Measurements from ENCODE around the gene TMEM98. TPM values are rescaled to one million over a fixed set of nuclear protein-coding genes. Genes with fewer than 3 reads are reported as not detected.

The TMEM98 gene
- total and polyA plus RNA-seq, 9 of the 15 experiments (the other 6 are each of a cell fraction or from before 2014, with no cell fraction given): 33.5 to 164 (median 84.7) TPM

- H3K4me1 ChIP-seq (replicated peaks in 1 of 2; ENCODE audit: control insufficient read depth in 2 of 2, insufficient read depth in 2 of 2, low read length in 2 of 2): peaks cover 3 to 12% of the 10 kb centered on the region in 2 experiments; a peak in 3 of 5 replicates
- no peaks in the 10 kb centered on the region for H3K9me1 ChIP-seq (ENCODE audit: control insufficient read depth, insufficient read depth, low read length)
- H3K4me2 ChIP-seq (ENCODE audit: insufficient read depth, low read length): no peak overlapping the region
- H3K27me3 ChIP-seq (ENCODE audit: control insufficient read depth in 2 of 2, insufficient read depth in 2 of 2, low read length in 2 of 2): no peaks in the 10 kb centered on the region
- intact Hi-C loops (cut with micrococcal nuclease) (no loop called here), in situ Hi-C loops (cut with MboI) (no loop called here)
- no peaks in the 10 kb centered on the region for H4K20me1 ChIP-seq (replicated peaks; ENCODE audit: control insufficient read depth, insufficient read depth, low read length)
- H3K27ac ChIP-seq (ENCODE audit: extremely low read depth, low read depth, low read length): no peak overlapping the region
- CTCF ChIA-PET (ENCODE audit: low intra/inter-chr PET ratio): no interaction called here
- no peak overlapping the region; the same call in 1 of the 2 replicates for H2AFZ ChIP-seq (ENCODE audit: low read depth, low read length)
- ATAC-seq (no peak), FAIRE-seq (no peak), DNase-seq (ENCODE audit: extremely low read depth in 1 of 4, low spot score in 3 of 4) (no peak)
- no peak overlapping the region for H3K9ac ChIP-seq (ENCODE audit: insufficient read depth in 1 of 2, low read depth in 2 of 2, low read length in 2 of 2)
- H3K4me3 ChIP-seq: no peak overlapping the region
- no peak for TF ChIP-seq ZNF311 (CRISPR knock-in tag; IDR thresholded peaks at IDR 0.05)
- no peak for TF ChIP-seq GATA2 (CRISPR knock-in tag; IDR thresholded peaks at IDR 0.05)
- no peak for TF ChIP-seq ZNF398 (CRISPR knock-in tag; IDR thresholded peaks at IDR 0.05)
- TF ChIP-seq LCOR (CRISPR knock-in tag; IDR thresholded peaks at IDR 0.05): no peak
- no peak for TF ChIP-seq ERF (CRISPR knock-in tag; IDR thresholded peaks at IDR 0.05)
- no peak for TF ChIP-seq MIER1 (IDR thresholded peaks at IDR 0.05; ENCODE audit: low read depth)
- no peak for TF ChIP-seq ZBTB49 (CRISPR knock-in tag; IDR thresholded peaks at IDR 0.05; ENCODE audit: borderline replicate concordance)
- no peak for TF ChIP-seq MAX (CRISPR knock-in tag; IDR thresholded peaks at IDR 0.05)
- no peak for TF ChIP-seq GTF2F1 (IDR thresholded peaks at IDR 0.05; ENCODE audit: low read depth, low read length)
- TF ChIP-seq RAD21 (CRISPR knock-in tag; conservative IDR thresholded peaks at IDR 0.05 in 1 of 2, IDR thresholded peaks at IDR 0.05 in 1 of 2): no peak
- no peak for TF ChIP-seq NFXL1 (CRISPR knock-in tag; IDR thresholded peaks at IDR 0.05)
- TF ChIP-seq ZNF592 (IDR thresholded peaks at IDR 0.05): no peak
- TF ChIP-seq ELF1 (tag; IDR thresholded peaks at IDR 0.05): no peak
- TF ChIP-seq TRIM28 (IDR thresholded peaks at IDR 0.05): no peak
- BruUV-seq (replicated peaks): no TSS peak
- POLR2A ChIA-PET: interaction anchor here (0.8 to 1.5 kb wide), 2 partner anchors 8 to 13 kb away, joined by 3 to 5 read pairs; no protein-coding TSS in a partner anchor
- H3K36me3 ChIP-seq (ENCODE audit: control insufficient read depth, insufficient read depth, low read length): no peaks in the 10 kb centered on the region
- no peaks in the 10 kb centered on the region for H3K9me3 ChIP-seq (replicated peaks; ENCODE audit: control insufficient read depth, insufficient read depth, low read depth, low read length)
- no peaks in the 10 kb centered on the region for H3K79me2 ChIP-seq (ENCODE audit: control insufficient read depth, insufficient read depth, low read length)
- WGBS (ENCODE audit: insufficient coverage, low coverage, missing lambda C conversion rate): 41% methylated on average over 8 of the region's 8 CpGs
These were observed 26.5 kb downstream of the TMEM98 start for GRCh38 chr17:32954477-32954876.

Data from K562 (cell line).